Esophagus muscularis mucosa (tissue), 4 donors: ENCODE measurements around the gene LHFPL6.

Experiments used
- CTCF ChIP-seq, 3 experiments: fragments of 200-600 bp in 2 of 3; fragments of 450-650 bp in 1 of 3; sonication (generic) in 2 of 3; IDR thresholded peaks; one replicate each; pipeline ENCODE4 v1.5.1; 2017 to 2019; ENCODE audit warnings: antibody characterized with exemption in 3 of 3, mild to moderate bottlenecking in 2 of 3, moderate library complexity in 1 of 3
- EP300 ChIP-seq: sonication (generic); formaldehyde crosslinking; IDR thresholded peaks from one replicate; pipeline ENCODE4 v1.6.1; 2017; ENCODE audit warnings: antibody characterized with exemption
- POLR2A ChIP-seq: fragments of 450-650 bp; IDR thresholded peaks from one replicate; pipeline ENCODE4 v1.6.1; 2017; ENCODE audit warnings: antibody characterized with exemption, moderate library complexity, mild to moderate bottlenecking, low read depth
- POLR2AphosphoS5 ChIP-seq, 2 donors: sonication (generic); formaldehyde crosslinking; IDR thresholded peaks; one replicate each; pipeline ENCODE4 v1.6.1; 2017; ENCODE audit warnings: antibody characterized with exemption in 2 of 2

- TF ChIP-seq CTCF (IDR thresholded peaks at IDR 0.05) (no peak), POLR2AphosphoS5 (IDR thresholded peaks at IDR 0.05) (no peak), EP300 (no peak), POLR2A (no peak)
Measured at GRCh38 chr13:39637890-39638289, 34.9 kb upstream of the LHFPL6 start.
